ENCODE measurements around the gene PDGFA.

PDGFA gene

GRCh38 chr7:537911-538634 is 18.4 kb upstream of the PDGFA start:
- Histone ChIP-seq H3K27ac (no peak overlapping the region), H3K4me2 (ENCODE audit: low read length) (no peak overlapping the region), H3K9ac (no peak overlapping the region), H3K36me3 (ENCODE audit: control insufficient read depth, insufficient read depth, low read length) (no peaks in the 10 kb centered on the region), H3K4me1 (no peaks in the 10 kb centered on the region), H2AFZ (no peak overlapping the region), H3K79me2 (no peaks in the 10 kb centered on the region), H3K4me3 (ENCODE audit: low read depth, low read length) (no peak overlapping the region), H3K9me3 (ENCODE audit: control insufficient read depth, low read length) (no peaks in the 10 kb centered on the region), H3K27me3 (ENCODE audit: control insufficient read depth, insufficient read depth, low read length) (no peaks in the 10 kb centered on the region)
- no peak for TF ChIP-seq CTCF (IDR thresholded peaks at IDR 0.05)

GRCh38 chr7:536231-536630 is 16.6 kb upstream of the PDGFA start:
- Histone ChIP-seq H2AFZ (no peak overlapping the region), H3K27ac (no peak overlapping the region), H3K27me3 (ENCODE audit: control insufficient read depth, insufficient read depth, low read length) (no peaks in the 10 kb centered on the region), H3K79me2 (no peaks in the 10 kb centered on the region), H3K4me2 (ENCODE audit: low read length) (no peak overlapping the region), H3K4me3 (ENCODE audit: low read depth, low read length) (no peak overlapping the region), H3K9ac (no peak overlapping the region), H3K4me1 (no peaks in the 10 kb centered on the region), H3K36me3 (ENCODE audit: control insufficient read depth, insufficient read depth, low read length) (no peaks in the 10 kb centered on the region), H3K9me3 (ENCODE audit: control insufficient read depth, low read length) (no peaks in the 10 kb centered on the region)
- no peak for TF ChIP-seq CTCF (IDR thresholded peaks at IDR 0.05)

- H2AFZ ChIP-seq: no peak overlapping the region
- H3K4me3 ChIP-seq (ENCODE audit: low read depth, low read length): no peak overlapping the region
- no peak for TF ChIP-seq CTCF (IDR thresholded peaks at IDR 0.05)
- no peak overlapping the region for H3K4me2 ChIP-seq (ENCODE audit: low read length)
- no peak overlapping the region for H3K27ac ChIP-seq
- no peak overlapping the region for H3K9ac ChIP-seq
- no peaks in the 10 kb centered on the region for H3K36me3 ChIP-seq (ENCODE audit: control insufficient read depth, insufficient read depth, low read length)
- no peaks in the 10 kb centered on the region for H3K79me2 ChIP-seq
- no peaks in the 10 kb centered on the region for H3K27me3 ChIP-seq (ENCODE audit: control insufficient read depth, insufficient read depth, low read length)
- H3K4me1 ChIP-seq: no peaks in the 10 kb centered on the region
- H3K9me3 ChIP-seq (ENCODE audit: control insufficient read depth, low read length): no peaks in the 10 kb centered on the region
Measured at GRCh38 chr7:534959-535358, 15.3 kb upstream of the PDGFA start.

GRCh38 chr7:534075-534474 is 14.4 kb upstream of the PDGFA start:
- Histone ChIP-seq H3K9me3 (ENCODE audit: control insufficient read depth, low read length) (no peaks in the 10 kb centered on the region), H3K79me2 (no peaks in the 10 kb centered on the region), H3K27me3 (ENCODE audit: control insufficient read depth, insufficient read depth, low read length) (no peaks in the 10 kb centered on the region), H3K27ac (no peak overlapping the region), H2AFZ (no peak overlapping the region), H3K4me2 (ENCODE audit: low read length) (no peak overlapping the region), H3K4me3 (ENCODE audit: low read depth, low read length) (no peak overlapping the region), H3K9ac (no peak overlapping the region), H3K36me3 (ENCODE audit: control insufficient read depth, insufficient read depth, low read length) (no peaks in the 10 kb centered on the region), H3K4me1 (no peaks in the 10 kb centered on the region)
- TF ChIP-seq CTCF (IDR thresholded peaks at IDR 0.05): no peak

GRCh38 chr7:533266-533665 is 13.6 kb upstream of the PDGFA start:
- Histone ChIP-seq H3K4me1 (no peaks in the 10 kb centered on the region), H3K9ac (no peak overlapping the region), H2AFZ (no peak overlapping the region), H3K27me3 (ENCODE audit: control insufficient read depth, insufficient read depth, low read length) (no peaks in the 10 kb centered on the region), H3K9me3 (ENCODE audit: control insufficient read depth, low read length) (no peaks in the 10 kb centered on the region), H3K4me3 (ENCODE audit: low read depth, low read length) (no peak overlapping the region), H3K36me3 (ENCODE audit: control insufficient read depth, insufficient read depth, low read length) (no peaks in the 10 kb centered on the region), H3K79me2 (no peaks in the 10 kb centered on the region), H3K27ac (no peak overlapping the region), H3K4me2 (ENCODE audit: low read length) (no peak overlapping the region)
- no peak for TF ChIP-seq CTCF (IDR thresholded peaks at IDR 0.05)
